ENCODE results near the gene YY1. TPM values are rescaled to one million over a fixed set of nuclear protein-coding genes. Genes with fewer than 3 reads are reported as not detected.

YY1 gene
- total RNA-seq, 1 donor from 2014 or later = 46.0 TPM

Small RNAs within 50 kb of the gene (microRNA-seq; reads per million reads assigned to microRNA genes)
- gene MIR345 (50.9 reads per million, percentile 44 among the genes with 10 or more reads in this experiment), gene MIR6764 (not detected)

Other genes with a start within 250 kb of the YY1 start
- gene EVL, start 173.7 kb upstream of the YY1 start, total RNA-seq = 41.8 TPM
- not detected for gene DEGS2, start 79.5 kb upstream of the YY1 start, total RNA-seq
- gene SLC25A29, start 67.3 kb downstream of the YY1 start, total RNA-seq = 18.6 TPM
- not detected for gene SLC25A47, start 84.2 kb downstream of the YY1 start, total RNA-seq
- 4.6 TPM for gene WDR25, start 137.3 kb downstream of the YY1 start, total RNA-seq

Data from Right ventricle myocardium inferior (tissue), 1 donor.